Measurements from ENCODE around the gene TTN.

Gene TTN

DNA sequence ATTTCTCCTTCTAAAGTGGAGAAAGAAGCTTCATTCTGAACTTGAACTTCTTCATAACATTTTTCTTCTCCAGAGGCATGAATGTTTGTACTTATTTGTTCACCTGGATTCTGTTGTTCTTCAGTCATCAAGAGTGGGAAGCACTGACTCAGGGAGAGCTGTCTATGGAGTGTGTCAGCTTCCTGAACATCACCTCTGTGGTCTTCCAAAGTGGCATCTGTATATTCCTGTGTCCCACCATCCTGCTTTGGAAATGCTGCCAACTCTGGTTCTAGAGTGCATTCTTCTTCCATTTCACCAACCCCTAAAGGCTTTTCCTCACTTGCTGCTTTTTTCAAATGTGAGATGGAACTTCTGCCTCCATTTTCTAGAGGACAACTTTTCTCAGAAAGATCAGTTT lies 59.5 kb downstream of the TTN start:
- H3K4me1 Mint-ChIP-seq, result peaks cover 5% of the 10 kb centered on the region
- H3K4me3 Mint-ChIP-seq, result no peak overlapping the region
- DNase-seq, result no peak
- no peaks in the 10 kb centered on the region for H3K27me3 Mint-ChIP-seq
- H3K27ac Mint-ChIP-seq, result no peak overlapping the region
- CTCF ChIA-PET, result no interaction called here
- no peaks in the 10 kb centered on the region for H3K9me3 Mint-ChIP-seq
- H3K36me3 Mint-ChIP-seq, result peaks cover 3% of the 10 kb centered on the region

DNA sequence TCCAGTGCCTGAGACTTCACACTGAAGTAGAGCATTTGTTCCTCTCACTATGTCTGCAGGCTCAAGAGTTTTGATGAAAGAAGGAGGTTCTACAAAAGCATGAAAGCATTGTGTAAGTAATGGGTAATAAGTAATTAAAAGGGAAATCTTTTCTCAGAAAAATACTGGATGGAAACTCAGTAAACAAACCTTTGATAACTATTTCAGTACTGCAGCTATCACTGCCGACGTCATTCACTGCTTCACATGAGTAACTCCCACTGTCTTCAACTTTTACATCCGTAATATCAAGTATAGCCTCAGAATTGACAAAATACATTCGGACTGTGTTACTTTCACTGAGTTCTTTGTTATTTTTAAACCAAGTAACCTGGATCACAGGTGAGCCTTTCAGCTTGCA lies 72.7 kb downstream of the TTN start:
- Mint-ChIP-seq H3K36me3 (peaks cover 1% of the 10 kb centered on the region), H3K27ac (no peak overlapping the region)
- CTCF ChIA-PET, result interaction anchor here (1.3 kb wide), 1 partner anchor 33 kb away, joined by 3 read pairs; no protein-coding TSS in a partner anchor

DNA sequence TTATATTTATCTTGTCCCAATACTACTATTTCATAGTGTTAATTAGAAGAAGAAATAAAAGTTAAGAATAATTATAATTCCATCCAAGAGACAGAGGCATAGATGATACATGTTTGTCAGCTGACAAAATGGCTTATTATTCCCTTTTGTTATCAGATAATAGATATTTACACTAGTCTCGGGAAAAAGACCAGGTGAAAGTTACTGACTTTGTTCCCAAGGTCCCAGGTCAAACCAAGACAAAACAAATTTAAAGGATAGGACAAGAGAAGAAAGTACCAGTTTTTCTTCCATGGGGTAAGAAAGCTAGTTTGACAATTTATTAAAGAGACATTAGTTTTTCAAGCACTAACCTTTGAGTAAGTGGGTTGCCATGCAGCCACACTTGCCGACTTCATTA lies 73.2 kb downstream of the TTN start:
- no peak for DNase-seq
- Mint-ChIP-seq H3K36me3 (peaks cover 1% of the 10 kb centered on the region), H3K4me3 (no peak overlapping the region), H3K27me3 (no peaks in the 10 kb centered on the region), H3K27ac (no peak overlapping the region), H3K4me1 (no peaks in the 10 kb centered on the region), H3K9me3 (no peaks in the 10 kb centered on the region)
- CTCF ChIA-PET, result interaction anchor here (1.3 kb wide), 1 partner anchor 32 kb away, joined by 3 read pairs; no protein-coding TSS in a partner anchor

More for the DNA sequence above, 72.7 kb downstream of the TTN start:
- no peaks in the 10 kb centered on the region for H3K9me3 Mint-ChIP-seq
- no peak overlapping the region for H3K4me3 Mint-ChIP-seq
- H3K27me3 Mint-ChIP-seq, result no peaks in the 10 kb centered on the region
- H3K4me1 Mint-ChIP-seq, result no peaks in the 10 kb centered on the region
- DNase-seq, result no peak

DNA sequence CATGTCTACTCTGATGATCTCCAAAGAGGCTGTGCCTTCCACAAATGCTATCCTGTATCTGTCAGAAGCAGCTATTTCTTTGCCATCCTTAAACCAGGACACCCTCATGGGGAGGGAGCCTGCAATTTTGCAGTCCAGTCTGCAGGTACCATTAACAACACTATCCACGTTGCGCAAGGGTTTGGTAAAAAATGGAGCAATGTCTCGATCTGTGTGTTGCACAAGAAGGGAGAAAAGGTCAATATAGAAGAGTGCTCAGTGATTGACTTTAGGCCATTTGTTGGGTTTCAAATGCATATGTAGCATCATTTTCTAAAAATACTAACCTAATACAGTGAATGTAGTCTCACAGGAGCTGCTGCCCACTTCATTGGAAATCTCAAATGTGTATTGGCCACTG lies 74.3 kb downstream of the TTN start:
- no peak overlapping the region for H3K27ac Mint-ChIP-seq
- H3K4me1 Mint-ChIP-seq, result no peaks in the 10 kb centered on the region
- no peak overlapping the region for H3K4me3 Mint-ChIP-seq
- no peaks in the 10 kb centered on the region for H3K27me3 Mint-ChIP-seq
- CTCF ChIA-PET, result no interaction called here
- peaks cover 1% of the 10 kb centered on the region for H3K36me3 Mint-ChIP-seq
- no peak for DNase-seq
- H3K9me3 Mint-ChIP-seq, result no peaks in the 10 kb centered on the region

DNA sequence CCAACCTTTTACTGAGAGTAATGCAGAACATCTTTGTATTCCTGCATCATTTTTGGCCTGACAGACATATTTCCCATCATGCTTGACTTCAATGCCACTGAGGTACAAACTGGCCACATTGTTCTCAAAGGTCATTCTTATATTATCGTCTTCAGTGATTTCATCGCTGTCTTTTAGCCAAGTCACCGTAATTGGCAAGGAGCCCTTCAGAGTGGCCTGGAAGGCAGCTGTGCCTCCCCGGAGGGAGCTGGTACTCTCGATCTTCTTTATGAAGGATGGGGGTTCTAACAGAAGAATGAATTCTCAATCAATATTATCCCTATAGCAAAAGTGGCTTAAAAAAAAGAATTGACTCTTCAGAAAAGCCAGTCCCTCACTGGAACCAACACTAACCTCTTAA lies 75.9 kb downstream of the TTN start:
- Mint-ChIP-seq H3K36me3 (peaks cover 1% of the 10 kb centered on the region), H3K4me1 (no peaks in the 10 kb centered on the region), H3K27me3 (no peaks in the 10 kb centered on the region), H3K9me3 (no peaks in the 10 kb centered on the region), H3K27ac (no peak overlapping the region), H3K4me3 (no peak overlapping the region)
- DNase-seq, result no peak
- CTCF ChIA-PET, result no interaction called here

DNA sequence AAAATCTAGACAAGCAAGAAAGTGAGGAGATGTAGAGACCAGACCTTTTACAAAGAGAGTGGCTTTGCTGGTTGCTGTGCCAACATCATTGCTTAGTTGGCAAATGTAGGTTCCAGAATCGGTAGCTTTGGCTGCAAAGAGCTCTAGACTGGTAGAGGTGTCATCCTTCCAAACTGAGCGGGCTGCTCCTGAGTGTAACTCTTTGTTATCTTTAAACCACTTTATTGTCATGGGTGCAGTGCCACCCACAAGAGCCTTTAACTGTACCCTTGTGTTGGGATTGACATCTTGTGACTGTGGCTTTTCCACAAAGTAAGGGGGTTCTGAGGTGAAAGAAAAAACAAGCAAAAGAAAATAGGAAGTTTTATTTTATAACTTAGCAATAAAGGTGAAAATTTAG lies 77.2 kb downstream of the TTN start:
- Mint-ChIP-seq H3K4me1 (no peaks in the 10 kb centered on the region), H3K4me3 (no peak overlapping the region), H3K9me3 (no peaks in the 10 kb centered on the region), H3K27me3 (no peaks in the 10 kb centered on the region), H3K36me3 (peaks cover 1% of the 10 kb centered on the region), H3K27ac (no peak overlapping the region)
- CTCF ChIA-PET, result no interaction called here
- DNase-seq, result no peak

DNA sequence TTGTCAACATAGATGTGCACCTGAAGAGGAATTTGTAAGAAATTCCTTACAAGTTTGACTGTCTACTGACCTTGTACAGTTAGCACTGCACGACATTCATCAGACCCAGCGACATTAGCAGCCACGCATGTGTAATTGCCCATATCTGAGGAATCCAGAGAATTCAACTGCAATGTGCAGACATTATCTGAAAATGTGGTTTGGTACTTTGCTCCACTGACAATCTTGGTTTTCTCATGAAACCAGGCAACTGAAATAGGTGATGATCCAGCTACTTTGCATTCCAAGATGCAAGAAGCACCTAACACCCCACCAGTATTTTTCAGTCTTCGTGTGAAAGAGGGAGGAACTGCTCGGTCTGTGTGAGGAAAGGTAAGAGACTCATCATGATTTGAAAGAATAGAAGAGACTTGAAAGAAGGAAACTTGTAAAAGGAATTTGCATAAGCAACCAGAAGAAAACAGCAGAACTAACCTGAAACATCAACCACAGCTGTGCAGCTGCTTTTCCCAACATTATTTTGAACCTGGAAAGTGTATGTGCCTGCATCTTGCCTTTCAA lies 83.4 kb downstream of the TTN start:
- no peak overlapping the region for H3K4me3 Mint-ChIP-seq
- H3K36me3 Mint-ChIP-seq, result no peaks in the 10 kb centered on the region
- no peaks in the 10 kb centered on the region for H3K4me1 Mint-ChIP-seq
- CTCF ChIA-PET, result interaction anchor here (1.3 kb wide), 1 partner anchor 23 kb away, joined by 5 read pairs; no protein-coding TSS in a partner anchor
- H3K27me3 Mint-ChIP-seq, result no peaks in the 10 kb centered on the region
- no peaks in the 10 kb centered on the region for H3K9me3 Mint-ChIP-seq
- no peak for DNase-seq
- H3K27ac Mint-ChIP-seq, result no peak overlapping the region

DNA sequence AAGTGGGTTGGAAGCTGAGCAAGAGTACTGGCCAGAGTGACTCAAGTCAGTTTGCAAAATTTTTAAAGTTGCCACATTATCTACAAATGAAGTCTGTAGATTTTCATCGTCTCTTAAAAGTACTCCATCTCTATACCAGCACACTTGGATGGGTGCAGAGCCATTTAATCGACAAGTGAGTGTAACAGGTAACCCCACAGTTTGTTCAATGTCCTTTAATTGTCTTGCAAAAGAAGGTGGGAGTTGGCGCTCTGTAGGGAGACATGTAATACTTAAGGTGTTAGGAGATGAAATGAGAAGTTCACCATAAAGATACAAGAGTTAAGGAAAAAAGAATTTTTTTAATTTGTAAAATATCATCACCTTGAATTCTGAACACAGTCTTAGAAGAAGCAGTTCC lies 84.9 kb downstream of the TTN start:
- H3K36me3 Mint-ChIP-seq, result no peaks in the 10 kb centered on the region
- no peak overlapping the region for H3K27ac Mint-ChIP-seq
- CTCF ChIA-PET, result no interaction called here
- DNase-seq, result no peak
- H3K9me3 Mint-ChIP-seq, result no peaks in the 10 kb centered on the region
- no peaks in the 10 kb centered on the region for H3K27me3 Mint-ChIP-seq
- no peak overlapping the region for H3K4me3 Mint-ChIP-seq
- no peaks in the 10 kb centered on the region for H3K4me1 Mint-ChIP-seq

DNA sequence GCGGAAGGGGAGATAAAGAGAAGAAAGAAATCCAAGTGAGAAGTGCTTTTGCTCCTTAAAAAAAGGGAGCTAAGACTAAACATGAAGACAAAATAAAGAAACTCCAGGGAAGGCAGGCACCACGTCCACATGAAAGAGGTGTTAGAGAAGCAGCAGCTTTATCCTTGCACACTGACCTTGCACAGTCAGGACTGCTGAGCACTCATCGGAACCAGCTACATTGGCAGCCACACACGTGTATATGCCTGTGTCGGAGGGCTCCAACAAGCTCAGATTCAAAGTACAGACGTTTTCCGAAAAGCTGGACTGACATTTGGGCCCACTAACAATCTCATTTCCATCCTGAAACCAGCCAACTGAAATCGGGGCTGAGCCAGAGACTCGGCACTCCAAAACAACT lies 88.2 kb downstream of the TTN start:
- no peaks in the 10 kb centered on the region for H3K27me3 Mint-ChIP-seq
- CTCF ChIA-PET, result interaction anchor here (2.1 kb wide), 1 partner anchor 18 kb away, joined by 5 read pairs; no protein-coding TSS in a partner anchor
- H3K4me3 Mint-ChIP-seq, result no peak overlapping the region

DNA sequence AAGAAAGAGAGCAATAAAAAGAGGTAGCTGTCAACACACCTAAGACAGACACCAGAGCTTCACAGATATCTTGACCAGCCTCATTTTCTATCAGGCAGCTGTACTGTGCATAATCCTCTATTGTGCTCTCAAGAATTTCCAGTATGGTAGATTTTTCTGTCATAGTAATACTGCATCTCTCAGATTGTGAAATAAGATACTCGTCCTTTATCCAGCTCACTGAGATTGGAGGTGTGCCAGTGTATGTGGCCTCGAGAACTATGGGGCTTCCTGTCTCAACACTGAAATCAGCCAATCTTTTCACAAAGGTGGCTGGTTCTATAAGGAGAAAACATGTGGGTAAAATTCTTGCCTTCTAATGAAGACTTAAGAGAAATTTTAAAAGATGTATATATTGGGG lies 88.9 kb downstream of the TTN start:
- Mint-ChIP-seq H3K4me1 (no peaks in the 10 kb centered on the region), H3K27me3 (no peaks in the 10 kb centered on the region), H3K27ac (no peak overlapping the region), H3K9me3 (no peaks in the 10 kb centered on the region), H3K4me3 (no peak overlapping the region), H3K36me3 (no peaks in the 10 kb centered on the region)
- CTCF ChIA-PET, result interaction anchor here (2.1 kb wide), 1 partner anchor 17 kb away, joined by 5 read pairs; no protein-coding TSS in a partner anchor
- DNase-seq, result no peak

More for the DNA sequence above, 88.2 kb downstream of the TTN start:
- Mint-ChIP-seq H3K27ac (no peak overlapping the region), H3K36me3 (no peaks in the 10 kb centered on the region), H3K9me3 (no peaks in the 10 kb centered on the region), H3K4me1 (no peaks in the 10 kb centered on the region)
- DNase-seq, result no peak

DNA sequence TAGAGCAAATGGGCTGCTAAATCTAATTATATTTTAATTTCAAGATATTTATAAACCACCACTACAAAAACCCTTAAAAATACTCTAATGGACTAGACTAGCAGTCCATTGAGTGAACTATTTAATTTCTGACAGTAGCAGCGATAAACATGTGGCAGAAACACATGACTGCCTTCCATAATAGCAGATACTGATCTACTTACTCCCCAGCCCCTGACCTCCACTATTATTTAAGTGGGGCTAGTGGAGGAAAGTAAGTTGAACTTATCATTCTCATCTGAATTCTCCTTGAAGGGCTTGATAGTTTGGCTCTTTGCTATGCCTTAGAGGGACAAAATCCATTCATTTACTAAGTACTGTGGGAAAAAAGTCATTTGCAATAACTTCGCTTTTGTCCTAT lies 90.8 kb downstream of the TTN start:
- DNase-seq, result no peak
- CTCF ChIA-PET, result no interaction called here
- no peak overlapping the region for H3K27ac Mint-ChIP-seq
- H3K27me3 Mint-ChIP-seq, result no peaks in the 10 kb centered on the region
- no peaks in the 10 kb centered on the region for H3K36me3 Mint-ChIP-seq
- no peaks in the 10 kb centered on the region for H3K4me1 Mint-ChIP-seq
- no peaks in the 10 kb centered on the region for H3K9me3 Mint-ChIP-seq
- no peak overlapping the region for H3K4me3 Mint-ChIP-seq

DNA sequence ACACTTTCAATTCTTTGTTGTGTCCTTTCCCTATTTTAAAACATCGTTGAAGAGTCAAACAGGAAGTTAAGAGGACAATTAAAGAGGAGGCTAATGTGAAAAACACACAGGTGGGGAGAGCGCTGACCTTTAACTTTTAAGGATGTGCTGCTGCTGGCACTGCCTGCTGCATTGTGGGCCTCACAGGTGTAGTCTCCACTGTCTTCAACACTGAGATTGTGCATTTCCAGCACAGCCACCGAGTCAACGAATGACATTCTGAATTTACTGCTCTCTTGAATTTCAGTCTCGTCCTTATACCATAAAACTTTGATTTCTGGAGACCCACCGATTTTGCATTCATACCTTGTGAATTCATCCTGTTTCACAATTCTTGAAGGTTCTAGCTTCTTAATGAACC lies 91.9 kb downstream of the TTN start:
- no peaks in the 10 kb centered on the region for H3K36me3 Mint-ChIP-seq

DNA sequence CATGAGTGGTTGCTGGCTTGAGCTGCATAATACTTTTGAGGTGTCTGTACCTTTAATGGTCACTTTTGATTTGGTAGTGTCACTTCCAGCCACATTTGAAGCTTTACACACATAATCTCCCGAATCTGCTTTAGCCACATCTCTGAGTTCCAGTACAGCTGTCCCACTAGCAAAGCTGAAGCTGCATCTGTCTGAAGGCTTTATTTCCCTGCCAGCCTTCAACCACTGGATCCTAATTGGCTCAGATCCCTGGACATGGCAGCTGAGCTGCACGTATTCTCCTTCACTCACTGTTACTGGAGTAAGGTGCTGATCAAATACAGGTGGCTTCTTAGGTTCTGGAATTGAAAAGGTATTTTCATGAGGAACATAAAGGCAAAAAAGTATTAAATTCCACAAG lies 99.7 kb downstream of the TTN start:
- no peak overlapping the region for H3K4me3 Mint-ChIP-seq
- H3K4me1 Mint-ChIP-seq, result no peaks in the 10 kb centered on the region
- CTCF ChIA-PET, result no interaction called here
- H3K27me3 Mint-ChIP-seq, result no peaks in the 10 kb centered on the region
- H3K36me3 Mint-ChIP-seq, result no peaks in the 10 kb centered on the region
- no peak overlapping the region for H3K27ac Mint-ChIP-seq
- no peak for DNase-seq
- no peaks in the 10 kb centered on the region for H3K9me3 Mint-ChIP-seq

More for the DNA sequence above, 91.9 kb downstream of the TTN start:
- Mint-ChIP-seq H3K27me3 (no peaks in the 10 kb centered on the region), H3K4me3 (no peak overlapping the region), H3K4me1 (no peaks in the 10 kb centered on the region), H3K9me3 (no peaks in the 10 kb centered on the region), H3K27ac (no peak overlapping the region)
- DNase-seq, result no peak
- CTCF ChIA-PET, result no interaction called here

DNA sequence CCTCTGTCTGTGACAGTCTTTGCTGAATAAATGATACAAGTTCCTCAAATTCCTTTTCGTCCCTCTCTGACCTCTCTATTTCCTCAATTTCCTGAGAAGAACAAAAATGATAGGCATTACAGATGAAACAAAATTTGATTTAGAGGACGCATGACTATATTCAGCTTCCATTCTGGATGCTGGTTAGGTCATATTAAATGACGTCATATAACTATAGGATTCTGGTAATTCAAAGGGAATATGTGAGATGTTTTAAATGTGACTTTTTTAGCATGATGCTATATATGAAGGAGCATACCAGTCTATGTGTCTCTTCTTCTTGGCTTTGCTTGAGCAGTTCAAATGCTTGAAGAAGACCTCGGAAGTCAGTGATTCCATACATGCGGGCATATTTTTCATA lies 102.3 kb downstream of the TTN start:
- H3K9me3 Mint-ChIP-seq, result no peaks in the 10 kb centered on the region
- H3K27ac Mint-ChIP-seq, result no peak overlapping the region
- no peaks in the 10 kb centered on the region for H3K27me3 Mint-ChIP-seq
- no peak overlapping the region for H3K4me3 Mint-ChIP-seq
- CTCF ChIA-PET, result interaction anchor here (1.1 kb wide), 1 partner anchor 553 kb away, joined by 3 read pairs; no protein-coding TSS in a partner anchor
- H3K4me1 Mint-ChIP-seq, result peaks cover 2% of the 10 kb centered on the region
- no peaks in the 10 kb centered on the region for H3K36me3 Mint-ChIP-seq
- no peak for DNase-seq

DNA sequence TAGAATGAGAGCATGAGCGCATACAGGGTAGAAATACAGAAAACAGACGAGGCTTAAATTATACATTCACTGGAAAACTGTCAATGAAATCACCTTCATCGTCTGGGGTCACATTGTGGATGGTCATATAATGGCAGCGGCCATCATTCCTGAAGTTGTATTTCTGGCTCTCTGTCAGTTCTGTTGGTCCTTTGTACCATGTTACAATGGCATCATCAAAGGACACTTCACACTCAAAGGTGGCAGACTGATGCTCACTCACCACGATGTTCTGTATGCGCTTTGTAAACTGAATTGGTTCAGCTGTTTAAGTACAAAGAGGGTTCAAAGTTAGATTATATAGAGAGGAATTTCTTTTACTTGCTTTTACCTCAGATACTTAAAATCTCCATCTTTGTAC lies 104.9 kb downstream of the TTN start:
- CTCF ChIA-PET, result interaction anchor here (0.5 kb wide), 1 partner anchor 24 kb away, joined by 3 read pairs; no protein-coding TSS in a partner anchor
- Mint-ChIP-seq H3K9me3 (no peaks in the 10 kb centered on the region), H3K4me3 (no peak overlapping the region), H3K4me1 (peaks cover 2% of the 10 kb centered on the region), H3K27ac (no peak overlapping the region), H3K27me3 (no peaks in the 10 kb centered on the region), H3K36me3 (no peaks in the 10 kb centered on the region)
- DNase-seq, result no peak

All from activated naive CD4-positive, alpha-beta T cell treated with anti-CD3 and anti-CD28 coated beads, Interleukin-2, amount 10 ng/mL, durations not matched to agents 7 days and 5 days (primary cell).